ENCODE results near the gene CTDSPL.

The CTDSPL gene

GRCh38 chr3:37913522-37913921 is 51.8 kb downstream of the CTDSPL start:
- no peak for DNase-seq (ENCODE audit: low read depth in 2 of 2)

- DNase-seq (ENCODE audit: low read depth in 2 of 2), result no peak
These were observed 55.0 kb downstream of the CTDSPL start for GRCh38 chr3:37916685-37917084.

- DNase-seq (ENCODE audit: low read depth in 2 of 2), result no peak
These were observed 56.9 kb downstream of the CTDSPL start for GRCh38 chr3:37918627-37919026.

- no peak for DNase-seq (ENCODE audit: low read depth in 2 of 2)
These were observed 58.5 kb downstream of the CTDSPL start for GRCh38 chr3:37920156-37920699.

DNA sequence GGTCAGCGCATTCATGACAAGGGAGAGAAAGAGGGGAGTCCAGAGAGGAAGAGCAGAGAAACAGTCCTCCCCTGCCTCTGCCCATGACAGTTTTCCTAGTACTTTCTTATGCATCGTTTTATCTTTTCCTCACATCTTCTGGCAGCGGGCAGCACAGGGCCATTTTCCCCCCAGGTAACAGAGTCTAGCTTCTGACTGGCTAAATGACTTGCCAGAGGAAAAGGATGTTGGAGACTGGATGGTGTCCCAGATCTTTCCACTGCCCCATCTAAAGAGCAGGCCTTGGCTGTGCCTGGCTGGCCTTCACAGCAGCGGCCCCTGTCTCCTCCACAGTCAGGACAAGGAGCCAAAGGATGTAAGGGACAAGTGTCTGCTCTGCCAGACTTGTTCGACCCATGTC is 59.3 kb downstream of the CTDSPL start:
- DNase-seq (ENCODE audit: low read depth in 2 of 2), result no peak

GRCh38 chr3:37922721-37923568 is 61.3 kb downstream of the CTDSPL start:
- DNase-seq (ENCODE audit: low read depth in 2 of 2), result no peak

GRCh38 chr3:37923569-37924040 is 61.9 kb downstream of the CTDSPL start:
- DNase-seq (ENCODE audit: low read depth in 2 of 2), result no peak

GRCh38 chr3:37924453-37924852 is 62.8 kb downstream of the CTDSPL start:
- no peak for DNase-seq (ENCODE audit: low read depth in 2 of 2)

GRCh38 chr3:37925157-37925556 is 63.5 kb downstream of the CTDSPL start:
- DNase-seq (ENCODE audit: low read depth in 2 of 2), result no peak

DNA sequence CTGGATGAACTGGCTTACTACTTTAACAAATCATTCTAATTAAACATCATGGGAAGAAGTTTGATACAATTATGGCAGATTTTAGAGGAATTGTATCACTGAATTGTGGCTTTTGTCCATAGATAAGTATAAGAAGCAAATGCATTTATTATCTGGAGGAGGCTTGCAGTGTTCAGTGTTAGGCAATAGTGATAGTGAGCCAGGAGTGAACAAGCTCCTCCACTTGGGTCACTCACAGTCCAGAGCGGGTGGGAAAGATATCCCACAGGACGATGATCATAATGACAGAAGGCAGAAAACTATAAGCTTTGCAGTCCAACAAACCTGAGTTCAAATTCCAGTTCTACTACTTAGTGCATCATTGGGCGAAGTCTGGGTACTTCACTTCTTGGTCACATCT is 64.9 kb downstream of the CTDSPL start:
- no peak for DNase-seq (ENCODE audit: low read depth in 2 of 2)

DNA sequence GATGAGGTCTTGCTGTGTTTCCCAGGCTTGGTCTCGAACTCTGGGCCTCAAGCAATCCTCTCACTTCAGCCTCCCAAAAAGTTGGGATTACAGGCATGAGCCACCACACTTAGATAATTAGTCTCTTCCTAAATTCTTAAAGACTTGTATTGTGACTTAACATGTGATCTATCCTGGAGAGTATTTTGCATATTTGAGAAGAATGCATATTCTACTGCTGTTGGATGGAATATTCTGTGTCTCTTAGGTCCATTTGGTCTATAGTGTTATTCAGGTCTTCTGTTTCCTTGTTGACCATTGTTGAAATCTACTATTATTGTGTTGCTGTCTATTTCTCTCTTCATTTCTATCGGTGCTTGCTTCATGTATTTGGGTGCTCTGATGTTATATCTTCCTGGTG is 68.8 kb downstream of the CTDSPL start:
- DNase-seq (ENCODE audit: low read depth in 2 of 2), result no peak

DNA sequence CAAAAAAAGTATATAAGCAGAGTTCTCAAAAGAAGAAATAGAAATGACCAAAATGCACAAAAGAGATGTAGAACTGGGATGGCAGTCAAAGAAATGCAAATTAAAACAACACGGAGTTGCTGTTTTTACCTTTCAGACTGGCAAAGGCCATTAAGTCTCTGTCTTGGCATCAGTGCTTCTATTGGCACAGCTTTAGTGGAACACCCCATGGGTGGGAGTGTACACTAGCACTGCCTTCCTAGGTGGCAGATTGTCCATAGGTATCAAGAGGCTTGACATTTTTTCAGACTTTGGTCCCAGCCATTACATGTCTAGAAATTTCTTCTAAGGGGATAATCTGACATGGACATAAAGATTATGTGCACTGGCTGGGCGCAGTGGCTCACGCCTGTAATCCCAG is 70.8 kb downstream of the CTDSPL start:
- no peak for DNase-seq (ENCODE audit: low read depth in 2 of 2)

- no peak for DNase-seq (ENCODE audit: low read depth in 2 of 2)
These were observed 73.1 kb downstream of the CTDSPL start for GRCh38 chr3:37934631-37935289.

DNA sequence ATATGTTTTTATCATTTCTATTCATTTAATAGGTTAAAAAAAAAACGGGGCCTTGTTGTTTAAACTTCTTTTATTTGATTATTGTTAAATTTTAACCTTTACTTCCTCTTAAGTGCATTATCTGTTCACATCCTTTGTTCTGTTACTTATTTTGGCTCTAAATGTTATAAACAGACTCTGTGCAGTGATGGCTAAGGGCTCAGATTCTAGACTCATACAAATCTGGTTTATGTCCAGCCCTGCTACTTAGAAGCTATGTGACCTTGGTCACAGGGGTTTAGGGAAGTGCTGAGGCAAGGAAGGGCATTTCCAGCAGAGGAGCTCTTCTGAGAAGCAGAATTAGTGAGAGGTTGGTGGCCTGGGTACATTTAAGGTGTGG is 73.6 kb downstream of the CTDSPL start:
- DNase-seq (ENCODE audit: low read depth in 2 of 2), result no peak

DNA sequence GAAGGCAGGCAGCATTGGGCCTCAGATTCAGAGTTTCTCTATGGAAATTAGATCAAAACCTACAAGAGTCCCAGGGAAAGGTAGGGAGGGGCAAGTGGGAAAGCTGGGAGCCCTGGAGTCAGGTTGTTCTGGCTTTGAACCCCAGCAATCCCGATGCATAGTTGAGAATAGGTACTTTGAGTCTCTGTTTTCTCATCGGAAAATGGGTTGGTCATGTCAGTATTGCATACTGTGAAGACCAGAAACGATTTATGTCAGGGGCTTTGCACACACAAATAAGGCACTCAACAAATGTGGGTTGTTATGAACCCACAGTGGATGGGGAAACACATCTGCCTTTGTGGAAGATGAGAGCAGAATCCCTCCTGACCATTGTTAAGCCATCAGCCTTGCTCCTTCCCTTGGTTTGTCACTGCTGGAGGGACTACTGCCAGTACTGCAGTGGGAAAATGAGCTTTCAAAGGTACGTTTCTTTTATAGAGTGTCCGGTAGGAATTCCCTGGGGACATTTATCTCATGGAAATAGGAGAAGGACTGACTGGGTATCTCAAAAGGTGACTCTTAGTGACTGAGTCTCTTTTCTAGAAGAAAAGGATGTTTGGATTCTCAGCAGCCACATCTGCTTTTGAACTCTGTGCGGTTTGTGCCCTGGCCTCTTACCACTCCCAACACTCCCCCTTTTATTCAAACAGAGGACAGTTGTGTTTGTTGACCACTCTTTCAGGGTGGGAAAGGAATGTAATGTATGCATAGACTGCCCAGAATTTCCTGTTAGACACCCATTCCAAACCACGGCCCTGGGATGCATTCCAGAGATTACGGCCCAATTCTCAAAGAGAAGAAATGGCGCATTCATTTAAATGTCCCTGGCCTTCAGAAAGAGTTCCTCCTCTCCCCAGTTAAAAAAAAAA is 74.3 kb downstream of the CTDSPL start:
- DNase-seq (ENCODE audit: low read depth in 2 of 2), result no peak

DNA sequence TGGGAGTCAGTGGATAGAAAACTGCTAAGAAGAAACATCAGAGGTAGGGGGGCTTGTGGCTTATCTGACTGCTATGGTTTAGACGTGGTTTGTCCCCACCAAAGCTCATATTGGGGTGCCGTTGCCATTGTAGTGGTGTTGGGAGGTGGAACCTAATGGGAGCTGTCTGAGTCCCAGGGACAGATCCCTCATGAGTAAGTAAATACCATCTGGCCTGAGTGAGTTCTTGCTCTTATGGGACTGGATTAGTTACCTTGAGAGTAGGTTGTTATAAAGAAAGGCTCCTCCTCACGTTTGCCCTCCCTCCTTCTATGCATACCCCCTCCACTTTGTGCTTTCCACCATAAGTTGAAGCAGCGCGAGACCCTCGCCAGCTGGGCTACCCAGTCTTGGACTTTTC is 75.5 kb downstream of the CTDSPL start:
- DNase-seq (ENCODE audit: low read depth in 2 of 2), result no peak

- no peak for DNase-seq (ENCODE audit: low read depth in 2 of 2)
These were observed 76.3 kb downstream of the CTDSPL start for GRCh38 chr3:37938011-37938410.

- DNase-seq (ENCODE audit: low read depth in 2 of 2), result no peak
These were observed 78.7 kb downstream of the CTDSPL start for GRCh38 chr3:37940242-37940908.

- no peak for DNase-seq (ENCODE audit: low read depth in 2 of 2)
These were observed 80.2 kb downstream of the CTDSPL start for GRCh38 chr3:37941608-37942508.

DNA sequence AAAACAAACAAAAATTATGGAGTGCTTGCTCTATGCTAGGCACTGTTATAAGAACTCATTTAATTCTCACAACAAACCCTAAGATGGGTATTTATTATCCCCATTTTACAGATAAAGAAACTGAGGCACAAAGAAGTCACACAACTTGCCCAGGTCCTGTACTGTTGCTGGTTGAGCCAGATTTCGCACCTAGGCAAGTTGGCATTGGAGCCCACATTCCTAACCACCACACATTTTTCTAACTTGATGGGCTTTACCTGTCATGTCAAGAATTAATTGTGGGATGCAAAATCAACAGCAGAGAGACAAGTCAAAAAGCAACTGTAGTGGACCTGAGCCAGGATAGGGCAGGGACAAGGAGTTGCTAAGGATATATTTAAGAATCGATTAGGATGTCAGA is 81.0 kb downstream of the CTDSPL start:
- no peak for DNase-seq (ENCODE audit: low read depth in 2 of 2)

Measured in stimulated activated CD8-positive, alpha-beta memory T cell treated with anti-CD3 and anti-CD28 coated beads, Interleukin-2, amount 100 ng/mL, for 1 hour (primary cell).